Putamen (tissue), 1 donor: Measurements from ENCODE around the gene PEX5.
A peak's percentile ranks its signal among the peaks of the same experiment; 100 is the strongest.
"Not testable (repeated sequence)": the region's sequence is repeated elsewhere in the genome, so short reads cannot be mapped to it uniquely, and the experiment has no call there.

Experiments used
- DNase-seq: peaks from one replicate; pipeline ENCODE4 v3.0.0-alpha.2; 2016; ENCODE audit warnings: low spot score

Gene PEX5

GRCh38 chr12:7160183-7160582 lies 29.3 kb upstream of the PEX5 start:
- DNase-seq, result no peak

GRCh38 chr12:7161327-7161726 lies 28.2 kb upstream of the PEX5 start:
- no peak for DNase-seq

- no peak for DNase-seq
Observed at GRCh38 chr12:7161811-7162210, 27.7 kb upstream of the PEX5 start.

- peak; percentile 87 for DNase-seq
Observed at GRCh38 chr12:7162691-7163114, 26.8 kb upstream of the PEX5 start.

- DNase-seq, result no peak
Observed at GRCh38 chr12:7169951-7170350, 19.5 kb upstream of the PEX5 start.

- no peak for DNase-seq
Observed at GRCh38 chr12:7171854-7172253, 17.6 kb upstream of the PEX5 start.

DNA sequence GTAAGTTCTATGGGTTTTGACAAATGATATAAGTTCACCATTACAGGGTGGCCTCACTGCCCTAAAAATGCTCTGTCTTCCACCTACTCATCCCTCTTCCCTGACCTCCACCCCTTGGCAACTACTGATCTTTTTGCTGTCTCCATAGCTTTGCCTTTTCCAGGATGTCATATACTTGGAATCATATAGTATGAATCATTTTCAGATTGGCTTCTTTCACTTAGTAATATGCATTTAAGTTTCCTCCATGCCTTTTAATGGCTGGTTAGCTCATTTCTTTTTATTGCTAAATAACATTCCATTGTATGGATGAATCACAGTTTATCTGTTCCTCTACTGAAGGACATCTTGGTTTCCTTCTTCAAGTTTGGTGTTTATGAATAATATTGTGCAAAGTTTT lies 14.0 kb upstream of the PEX5 start:
- DNase-seq, result no peak

GRCh38 chr12:7176595-7176994 lies 12.9 kb upstream of the PEX5 start:
- DNase-seq, result no peak

- no peak for DNase-seq
Observed at GRCh38 chr12:7178481-7178880, 11.0 kb upstream of the PEX5 start.

GRCh38 chr12:7180685-7181084 lies 8.8 kb upstream of the PEX5 start:
- DNase-seq, result no peak

DNA sequence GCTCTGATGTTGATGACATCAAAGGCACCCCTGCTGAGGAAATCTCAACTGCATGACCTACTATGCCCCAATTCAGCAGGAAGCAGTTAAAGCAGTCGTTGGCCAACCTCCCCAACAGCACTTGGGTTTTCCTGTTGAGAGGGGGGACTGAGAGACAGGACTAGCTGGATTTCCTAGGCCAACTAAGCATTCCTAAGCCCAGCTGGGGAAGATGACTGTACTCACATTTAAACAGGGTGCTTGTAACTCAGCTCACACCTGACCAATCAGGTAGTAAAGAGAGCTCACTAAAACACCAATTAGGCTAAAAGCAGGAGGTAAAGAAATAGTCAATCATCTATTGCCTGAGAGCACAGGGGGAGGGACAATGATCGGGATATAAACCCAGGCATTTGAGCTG lies 3.4 kb upstream of the PEX5 start:
- not testable (repeated sequence) for DNase-seq

GRCh38 chr12:7188562-7189397 lies 706 bp upstream of the PEX5 start:
- DNase-seq, result peak; percentile 83

DNA sequence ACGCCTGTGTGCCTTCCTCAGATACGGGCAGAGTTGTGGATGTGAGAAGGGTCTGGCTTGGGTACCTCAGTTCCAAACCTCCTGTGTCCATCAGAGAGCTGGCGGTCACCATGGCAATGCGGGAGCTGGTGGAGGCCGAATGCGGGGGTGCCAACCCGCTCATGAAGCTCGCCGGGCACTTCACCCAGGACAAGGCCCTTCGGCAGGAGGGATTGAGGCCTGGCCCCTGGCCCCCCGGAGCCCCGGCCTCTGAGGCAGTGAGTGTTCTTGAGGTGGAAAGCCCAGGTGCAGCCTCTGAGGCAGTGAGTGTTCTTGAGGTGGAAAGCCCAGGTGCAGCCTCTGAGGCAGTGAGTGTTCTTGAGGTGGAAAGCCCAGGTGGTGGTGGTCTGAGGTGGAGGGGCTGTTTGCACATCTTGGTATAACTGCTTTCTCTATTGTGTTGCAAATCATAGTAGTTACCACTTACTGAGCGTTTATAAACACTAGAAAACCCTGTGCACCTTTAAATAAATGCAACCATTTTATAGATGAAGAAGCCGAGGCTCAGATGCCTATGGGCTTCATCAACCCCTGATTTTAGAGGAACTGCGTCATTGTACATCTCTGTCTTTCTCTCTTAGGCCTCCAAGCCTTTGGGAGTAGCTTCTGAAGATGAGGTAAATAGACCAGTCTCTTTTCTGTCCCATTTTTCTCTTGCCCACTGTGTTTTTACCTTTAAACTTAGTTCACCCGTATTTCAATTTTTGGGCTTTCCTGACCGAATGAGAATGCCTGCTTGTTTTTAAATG lies 976 bp downstream of the PEX5 start:
- DNase-seq, result no peak

DNA sequence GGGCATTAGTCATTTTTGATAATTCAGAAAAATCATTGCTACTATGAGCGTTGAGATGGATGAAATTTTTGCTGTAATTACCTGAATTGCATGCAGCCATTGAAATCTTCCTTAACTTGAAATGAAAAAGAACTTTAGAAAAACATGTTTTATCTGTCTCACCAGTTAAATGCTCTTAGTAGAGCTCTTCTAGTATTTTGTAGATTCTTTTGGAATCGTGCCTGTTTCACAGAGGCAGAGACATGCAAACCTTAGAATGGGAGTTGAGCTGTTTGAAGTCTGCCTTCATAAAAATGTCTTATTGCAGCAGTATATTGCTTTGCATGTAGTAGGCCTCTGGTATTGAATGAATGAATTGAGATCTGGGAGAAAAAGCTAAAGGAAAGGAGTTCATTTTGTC lies 4.2 kb downstream of the PEX5 start:
- no peak for DNase-seq

DNA sequence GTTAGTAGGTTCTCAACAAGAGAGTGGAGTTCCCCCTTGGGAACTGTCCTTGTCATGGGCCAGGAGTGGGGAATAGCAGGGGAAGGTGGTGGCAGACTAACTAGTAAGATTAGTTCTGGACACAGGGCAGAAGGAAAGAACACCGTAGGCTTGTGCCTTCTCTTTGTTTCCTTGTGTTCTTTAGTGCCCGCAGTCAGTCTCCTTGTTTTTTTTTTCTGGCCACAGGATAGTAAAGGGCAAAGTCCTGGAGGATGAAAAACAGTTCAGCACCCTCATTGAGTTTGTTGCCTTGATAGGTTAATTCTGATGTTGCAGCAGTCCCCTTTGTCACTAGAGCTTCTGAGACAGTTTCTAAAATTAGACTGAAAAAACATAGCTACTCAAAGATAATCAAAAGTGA lies 8.4 kb downstream of the PEX5 start:
- DNase-seq, result no peak

DNA sequence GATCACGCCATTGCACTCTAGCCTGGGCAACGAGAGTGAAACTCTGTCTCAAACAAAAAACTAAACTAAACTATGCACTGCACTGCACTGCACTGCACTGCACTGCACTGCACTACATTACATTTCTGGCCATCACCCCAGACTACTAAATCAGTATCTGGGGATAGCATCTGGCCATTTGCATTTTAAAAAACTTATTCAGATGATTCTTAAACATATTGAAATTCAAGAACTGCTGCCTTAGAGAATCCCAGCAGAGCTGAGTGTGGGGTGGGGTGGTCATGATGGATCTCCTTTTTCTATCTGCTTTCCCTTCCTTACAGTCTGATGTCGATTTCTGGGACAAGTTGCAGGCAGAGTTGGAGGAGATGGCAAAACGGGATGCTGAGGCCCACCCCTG lies 13.6 kb downstream of the PEX5 start:
- no peak for DNase-seq

DNA sequence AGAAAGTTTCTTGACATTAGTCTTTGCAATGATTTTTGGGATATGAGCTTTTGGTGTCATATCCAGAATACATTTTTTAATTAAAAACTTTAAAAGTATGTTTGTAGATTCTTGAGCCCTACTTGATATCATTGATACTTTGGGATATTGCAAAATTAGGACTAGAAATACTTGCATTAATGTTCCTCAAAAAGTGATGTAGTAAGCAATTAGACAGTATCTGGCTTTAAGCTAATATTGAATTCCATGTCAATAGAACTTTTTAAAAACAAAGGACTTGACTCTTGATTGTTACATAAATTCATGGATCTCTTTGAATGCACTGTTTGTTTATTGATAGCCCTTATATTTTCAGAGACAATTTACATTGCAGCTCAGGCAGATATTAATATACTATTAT lies 15.6 kb downstream of the PEX5 start:
- DNase-seq, result no peak

DNA sequence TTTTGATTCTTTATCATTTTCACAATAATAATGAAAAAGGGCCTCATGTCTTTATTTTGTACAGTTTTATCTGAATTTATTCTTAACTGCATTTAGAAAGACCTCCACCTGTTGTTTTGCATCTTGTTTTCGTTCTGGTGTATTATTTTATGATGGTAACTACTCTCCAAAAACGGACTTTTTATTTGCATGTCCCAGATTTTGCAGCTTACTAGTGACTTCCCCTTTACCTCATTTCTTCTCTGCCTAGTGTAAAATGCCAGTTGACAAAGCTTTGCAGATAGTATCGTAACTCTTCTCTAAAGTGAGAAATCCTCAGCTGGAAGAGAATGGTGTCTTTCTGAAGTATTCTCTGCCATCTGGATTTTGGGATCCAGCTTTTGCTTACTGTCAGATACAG lies 17.2 kb downstream of the PEX5 start:
- no peak for DNase-seq

DNA sequence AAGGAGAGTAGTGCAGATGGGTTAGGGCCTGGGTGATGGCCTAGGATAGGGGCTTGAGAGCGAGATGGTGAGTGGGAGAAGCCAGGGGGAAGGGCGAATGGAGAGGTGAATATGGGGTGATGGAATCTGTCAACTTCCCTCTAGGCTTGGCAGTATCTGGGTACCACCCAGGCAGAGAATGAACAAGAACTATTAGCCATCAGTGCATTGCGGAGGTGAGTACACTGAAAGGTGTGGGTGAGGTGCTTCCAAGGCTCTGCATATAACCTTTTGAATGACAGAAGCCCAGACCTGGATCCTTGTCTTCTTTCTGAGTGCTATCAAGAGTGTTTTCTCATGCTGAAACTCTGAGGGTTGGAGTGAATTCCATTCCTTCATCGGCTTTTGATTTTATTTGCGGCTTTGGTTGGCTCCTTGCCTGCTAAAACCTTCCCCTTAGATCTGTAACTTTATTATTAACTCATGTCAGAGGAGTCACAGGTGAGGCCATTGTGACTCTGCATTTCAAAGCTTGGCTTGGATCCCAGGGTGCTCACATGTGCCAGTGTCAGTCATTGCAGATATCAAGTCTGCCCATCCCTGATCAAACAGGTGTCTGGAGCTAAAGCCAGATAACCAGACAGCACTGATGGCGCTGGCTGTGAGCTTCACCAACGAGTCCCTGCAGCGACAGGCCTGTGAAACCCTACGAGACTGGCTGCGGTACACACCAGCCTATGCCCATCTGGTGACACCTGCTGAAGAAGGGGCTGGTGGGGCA lies 18.6 kb downstream of the PEX5 start:
- peak; percentile 58 for DNase-seq

- no peak for DNase-seq
Observed at GRCh38 chr12:7209958-7210357, 20.5 kb downstream of the PEX5 start.

- DNase-seq, result no peak
Observed at GRCh38 chr12:7210642-7211151, 21.2 kb downstream of the PEX5 start.

GRCh38 chr12:7212678-7213077 lies 23.2 kb downstream of the PEX5 start:
- DNase-seq, result no peak
